Measurements from ENCODE around the gene XDH. TPM values are rescaled to one million over a fixed set of nuclear protein-coding genes. Genes with fewer than 3 reads are reported as not detected.
A peak's percentile ranks its signal among the peaks of the same experiment; 100 is the strongest.

Gene XDH
- polyA plus RNA-seq, 3 donors, result 0.14 to 0.62 (median 0.31) TPM

DNA sequence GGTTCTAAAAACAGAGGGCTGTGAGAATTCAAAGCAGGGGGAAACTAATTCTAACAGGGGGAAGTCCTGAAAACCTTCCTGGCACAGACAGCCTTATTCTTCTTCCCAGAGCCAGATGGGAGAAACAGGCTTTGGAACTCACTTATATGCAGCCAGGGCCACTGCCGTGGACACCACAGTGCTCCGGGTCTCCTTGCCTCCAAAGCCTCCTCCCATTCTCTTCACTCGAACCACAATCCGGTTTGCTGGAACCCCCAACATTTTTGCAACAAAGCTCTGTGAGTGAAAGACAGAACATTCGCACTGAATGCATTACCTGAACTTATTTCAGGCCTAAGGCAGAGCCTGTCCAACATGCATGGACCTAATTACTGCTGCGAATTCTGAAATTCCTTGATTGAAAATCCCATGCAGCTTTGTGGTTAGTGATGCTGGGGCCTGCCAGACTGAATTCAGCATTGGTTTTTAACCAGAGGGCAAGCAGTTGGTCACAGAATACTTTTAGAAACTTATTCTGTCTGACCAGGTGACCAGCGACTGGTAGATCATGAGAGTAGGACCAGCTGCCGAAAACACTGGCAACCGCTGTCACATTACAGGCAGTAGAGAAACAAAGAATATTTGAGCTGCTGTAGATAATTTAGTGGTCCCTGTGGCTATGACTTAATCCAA, 48.6 kb downstream of the XDH start:
- DNase-seq, result no peak

DNA sequence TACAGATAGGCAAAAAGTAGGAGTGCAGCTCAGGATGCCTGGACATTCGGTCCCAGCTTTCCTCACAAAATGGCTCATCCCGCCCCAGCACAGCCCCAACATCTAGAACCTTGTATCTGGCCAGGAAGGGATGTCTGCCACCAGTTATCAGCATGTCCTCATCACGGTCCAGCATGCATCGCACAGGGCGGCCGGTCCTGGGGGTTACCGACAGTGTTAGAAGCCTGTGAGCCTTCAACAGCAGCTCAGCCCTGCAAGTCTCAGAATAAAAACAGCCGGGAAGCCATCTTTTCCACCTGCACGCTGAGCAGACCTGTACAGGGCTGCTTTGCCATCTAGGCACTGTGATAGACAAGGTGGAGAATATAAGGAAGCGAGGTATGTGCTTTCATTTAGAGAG, 49.2 kb downstream of the XDH start:
- no peak for DNase-seq

DNA sequence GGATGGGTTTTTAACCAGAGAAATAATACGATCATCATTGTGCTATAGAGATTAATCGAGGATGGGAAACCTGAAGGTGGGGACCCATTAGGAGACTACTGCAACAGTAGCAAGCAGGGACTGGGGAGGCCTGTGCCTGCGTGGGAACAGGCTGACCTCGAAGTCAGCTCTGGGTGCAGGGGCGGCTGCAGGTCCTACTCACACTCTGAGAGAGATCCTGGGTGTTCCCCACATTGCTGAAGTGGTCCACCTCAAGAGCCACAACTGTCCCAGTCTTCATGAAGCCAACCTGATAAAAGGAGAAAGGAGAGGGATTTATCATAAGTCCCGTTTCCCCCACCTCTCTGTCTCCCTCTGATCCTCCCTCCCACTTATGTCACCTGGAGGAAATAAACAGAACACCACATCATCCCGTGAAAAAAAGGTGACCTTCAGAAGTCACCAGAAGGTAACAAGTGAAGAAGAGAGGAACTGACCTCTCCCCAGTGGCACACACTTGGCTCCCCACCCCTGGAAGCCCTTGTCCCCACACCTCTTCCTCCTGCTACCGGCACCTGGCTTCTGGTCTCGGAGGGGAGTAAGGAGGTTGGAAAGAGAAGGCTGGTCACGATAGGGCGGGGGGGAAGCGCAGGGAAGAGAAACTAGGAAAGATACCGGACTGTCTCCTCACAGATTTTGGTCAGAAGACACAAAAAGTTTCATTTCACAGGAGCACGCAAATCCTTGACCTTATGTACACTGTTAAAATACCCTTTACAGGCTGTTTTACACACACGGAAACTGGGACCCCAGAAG, 50.4 kb downstream of the XDH start:
- DNase-seq, result no peak

DNA sequence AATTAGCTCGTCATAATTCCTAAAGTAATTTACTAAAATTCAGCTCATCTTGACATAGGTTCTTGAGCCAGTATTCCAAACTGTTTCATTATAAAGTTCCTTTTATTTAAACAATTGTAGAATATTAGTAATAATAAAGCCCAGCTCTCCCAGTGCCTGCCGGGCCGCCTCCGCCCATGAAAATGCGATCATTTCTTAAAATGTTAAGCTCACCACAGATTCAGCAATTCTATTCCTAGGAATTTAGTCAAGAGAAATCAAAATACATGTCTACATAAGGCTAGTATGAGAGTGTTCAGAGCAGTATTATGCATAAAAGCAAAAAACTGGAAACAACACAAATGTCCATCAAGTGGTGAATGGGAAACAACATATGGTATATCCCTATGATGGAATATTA, 52.0 kb downstream of the XDH start:
- no peak for DNase-seq

DNA sequence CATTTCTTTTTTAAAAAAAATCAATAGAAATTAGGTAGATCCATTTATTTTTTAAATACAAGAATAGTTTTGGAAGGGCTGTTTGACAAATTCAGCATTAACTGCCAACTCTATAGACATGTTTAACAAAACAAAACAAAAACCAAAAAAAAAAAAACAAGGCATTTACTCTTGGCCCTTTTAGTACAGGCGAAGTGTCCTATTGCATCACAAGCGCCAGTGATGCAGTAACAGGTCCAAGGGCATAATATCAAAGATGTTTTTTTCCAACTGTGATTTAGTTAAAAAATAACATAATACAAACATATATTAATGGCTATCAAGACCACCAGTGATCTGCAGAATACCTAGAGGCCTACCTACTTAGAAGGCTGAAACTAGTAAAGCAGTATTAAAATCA, 55.3 kb downstream of the XDH start:
- DNase-seq, result no peak

DNA sequence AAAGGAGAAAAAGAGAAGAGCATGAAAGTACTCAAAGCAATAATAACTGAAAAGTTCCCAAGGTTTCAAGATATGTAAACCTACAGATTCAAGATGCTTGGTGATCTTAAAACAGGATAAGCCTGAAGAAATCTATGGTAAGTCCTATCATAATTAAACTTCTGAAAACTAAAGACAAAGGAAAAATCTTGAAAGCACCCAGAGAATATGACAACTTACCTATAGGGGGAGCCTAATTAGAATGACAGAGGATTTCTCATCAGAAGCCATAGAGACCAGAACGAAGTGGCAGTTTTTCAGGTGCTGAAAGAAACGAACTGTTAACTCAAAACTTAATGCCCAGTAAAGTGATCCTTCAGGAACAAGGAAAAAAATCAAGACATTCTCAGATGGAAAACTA, 59.7 kb downstream of the XDH start:
- no peak for DNase-seq

DNA sequence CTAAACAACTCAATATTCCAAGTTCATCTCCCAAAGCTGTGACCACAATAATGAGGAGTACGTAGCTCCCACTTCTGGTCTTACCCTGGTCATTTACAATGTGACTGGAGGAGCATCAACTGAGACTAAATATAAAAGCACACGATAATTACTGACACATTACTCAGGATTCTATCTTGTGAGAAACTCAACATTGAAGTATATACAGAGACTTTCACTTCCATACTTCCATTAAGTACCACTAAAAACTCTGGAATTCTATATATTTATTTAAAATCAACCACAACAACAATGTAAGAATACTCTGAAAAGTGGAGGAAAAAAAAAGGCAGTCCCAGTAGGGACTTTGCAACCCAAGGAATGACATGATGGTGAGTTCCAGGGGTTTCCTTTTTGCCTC, 61.4 kb downstream of the XDH start:
- no peak for DNase-seq

DNA sequence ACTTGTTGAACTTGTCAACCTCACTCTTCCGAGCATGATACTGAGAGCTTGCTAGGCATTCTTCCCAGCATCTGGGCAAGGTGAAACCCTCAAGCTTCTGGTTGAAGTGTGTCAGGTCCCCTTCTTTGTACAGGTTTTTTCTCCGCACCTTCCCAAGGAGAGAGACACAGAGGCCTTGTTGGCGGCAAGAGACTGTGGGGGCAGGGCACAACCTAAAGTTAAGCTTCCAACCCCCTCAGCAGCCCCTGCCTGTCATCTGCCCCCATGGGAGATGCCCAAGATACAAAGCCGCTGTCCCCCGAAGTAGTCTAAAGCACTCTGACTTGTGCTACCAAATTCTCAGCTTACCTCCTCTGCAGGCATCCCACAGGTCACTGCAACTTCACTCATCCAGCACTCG, 64.9 kb downstream of the XDH start:
- no peak for DNase-seq

DNA sequence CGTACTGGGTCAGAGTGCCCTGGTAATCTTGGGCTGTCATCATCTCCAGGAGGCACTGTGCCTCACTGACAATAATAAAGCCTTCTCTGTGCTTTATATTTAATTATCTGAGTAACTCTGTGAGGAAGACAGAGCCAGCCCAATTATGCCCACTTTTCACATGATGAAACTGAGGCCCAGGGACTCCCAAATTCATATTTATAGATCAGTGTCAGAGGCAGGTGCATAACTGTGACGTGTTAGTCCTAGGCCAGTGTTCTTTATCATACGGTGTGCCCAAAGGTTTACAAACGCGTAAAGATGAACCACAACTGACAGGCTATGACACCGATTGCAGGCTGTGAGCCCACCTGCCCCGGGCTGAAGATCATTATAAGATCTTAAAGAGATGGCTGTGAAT, 65.4 kb downstream of the XDH start:
- no peak for DNase-seq

DNA sequence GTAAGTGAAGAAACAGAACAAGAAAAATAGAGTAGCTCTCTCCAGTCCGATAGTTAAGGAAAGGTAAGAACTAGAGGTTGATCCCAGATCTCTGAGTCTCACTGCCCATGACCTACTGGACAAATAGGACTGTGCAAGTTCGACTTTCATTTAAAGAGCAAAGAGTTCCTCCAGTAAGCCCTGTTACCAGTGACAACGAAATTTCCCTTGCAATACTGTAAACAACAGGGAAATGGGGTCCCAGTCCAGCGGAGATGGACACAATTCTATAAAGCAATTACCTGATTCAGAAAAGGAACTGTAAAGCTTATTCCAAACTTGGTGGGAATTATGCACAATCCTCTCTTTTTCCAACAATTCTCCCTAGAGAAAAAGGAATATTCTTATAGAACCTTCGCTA, 65.9 kb downstream of the XDH start:
- DNase-seq, result no peak

DNA sequence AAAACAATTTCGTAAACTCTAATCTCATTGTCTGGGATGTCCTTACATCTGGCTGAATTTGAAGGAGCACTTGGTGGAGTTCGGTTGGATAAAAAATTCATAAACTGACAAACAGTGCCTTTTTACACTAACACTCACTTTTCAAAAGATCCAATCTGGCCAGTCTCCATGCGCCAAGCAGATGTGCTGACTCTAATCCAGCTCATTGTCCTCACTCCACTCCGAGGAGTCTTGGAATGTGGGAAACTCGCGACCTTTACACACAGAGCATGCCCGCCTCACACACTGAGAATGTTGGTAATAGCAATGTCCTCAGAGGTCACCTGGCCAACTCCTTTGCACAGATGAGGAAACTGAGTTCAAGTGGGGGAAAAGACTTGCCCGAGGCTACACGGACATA, 66.8 kb downstream of the XDH start:
- DNase-seq, result no peak

DNA sequence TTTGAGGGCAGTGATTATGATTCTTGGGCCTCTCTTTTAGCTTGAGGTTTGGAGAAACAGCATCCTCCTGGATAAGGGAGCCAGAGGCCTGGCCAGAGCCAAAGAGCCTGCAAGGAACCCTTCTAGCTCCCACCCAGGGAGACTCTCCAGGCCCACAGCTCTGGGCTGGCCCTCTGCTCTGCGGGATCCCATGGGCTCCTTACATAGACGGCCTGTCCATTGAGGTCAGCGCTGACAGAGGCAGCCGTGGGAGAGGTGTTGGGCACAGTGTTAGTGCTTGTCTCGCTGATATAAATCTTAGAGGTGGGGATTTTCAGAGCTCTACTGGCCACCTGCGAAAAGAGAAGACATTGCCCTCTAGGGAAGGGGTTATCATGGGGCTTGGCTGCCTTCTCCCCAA, 67.2 kb downstream of the XDH start:
- no peak for DNase-seq

DNA sequence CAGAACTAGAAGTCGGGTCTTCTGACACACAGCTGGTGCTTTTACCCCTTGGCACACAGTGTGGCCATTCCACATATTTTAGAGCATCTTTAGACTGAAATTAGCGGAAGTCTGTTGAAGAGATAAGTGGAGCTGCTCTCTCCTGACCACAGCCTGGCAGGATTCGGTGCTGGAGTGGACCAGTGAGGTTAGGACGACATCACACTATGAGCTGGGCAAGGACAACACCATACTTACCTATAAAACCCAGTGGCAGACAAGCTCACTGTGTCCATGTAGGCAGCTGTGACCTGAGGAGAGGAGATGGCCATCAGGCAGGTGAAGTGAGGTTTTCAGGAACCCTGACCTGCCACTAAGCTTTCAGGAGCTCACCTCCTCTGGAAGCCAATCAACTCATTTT, 70.1 kb downstream of the XDH start:
- DNase-seq, result no peak

DNA sequence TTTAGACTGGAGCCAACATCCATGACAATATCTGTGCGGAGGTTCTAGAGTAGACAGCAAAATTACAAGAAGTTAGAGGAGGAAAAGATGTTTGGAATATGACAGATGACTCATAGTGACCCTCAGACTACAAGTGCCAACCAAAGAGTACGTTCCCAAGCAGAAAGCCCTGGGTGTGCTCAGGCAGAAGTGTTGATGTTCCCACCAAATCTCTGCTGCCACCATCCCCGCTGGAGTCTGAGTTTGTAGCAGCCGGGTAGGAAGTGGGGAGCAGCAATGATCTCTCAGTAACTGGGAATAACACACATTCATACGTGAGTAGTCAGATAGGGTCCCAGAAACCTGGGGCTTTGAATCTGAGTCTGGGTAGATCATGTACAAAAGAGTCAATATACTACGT, 73.2 kb downstream of the XDH start:
- no peak for DNase-seq

DNA sequence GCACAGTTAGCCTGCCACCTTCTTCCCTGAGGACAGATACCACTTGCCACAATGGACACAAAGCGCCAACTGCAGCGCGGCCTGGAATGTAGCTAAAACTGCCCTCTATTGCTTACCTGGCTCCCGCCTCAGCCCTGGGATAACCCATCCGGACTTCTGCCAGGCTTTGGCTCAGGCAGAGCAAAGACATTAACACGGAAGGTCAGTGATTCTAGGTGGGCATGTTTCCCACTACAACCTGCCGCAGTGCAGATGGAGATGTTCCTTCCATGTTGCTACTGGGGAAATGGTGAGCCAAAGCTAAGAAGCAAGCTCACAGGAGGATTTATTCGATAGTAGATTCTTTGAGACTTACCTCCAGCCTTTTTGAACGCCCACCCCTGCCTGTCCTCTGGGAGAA, 74.8 kb downstream of the XDH start:
- DNase-seq, result no peak

DNA sequence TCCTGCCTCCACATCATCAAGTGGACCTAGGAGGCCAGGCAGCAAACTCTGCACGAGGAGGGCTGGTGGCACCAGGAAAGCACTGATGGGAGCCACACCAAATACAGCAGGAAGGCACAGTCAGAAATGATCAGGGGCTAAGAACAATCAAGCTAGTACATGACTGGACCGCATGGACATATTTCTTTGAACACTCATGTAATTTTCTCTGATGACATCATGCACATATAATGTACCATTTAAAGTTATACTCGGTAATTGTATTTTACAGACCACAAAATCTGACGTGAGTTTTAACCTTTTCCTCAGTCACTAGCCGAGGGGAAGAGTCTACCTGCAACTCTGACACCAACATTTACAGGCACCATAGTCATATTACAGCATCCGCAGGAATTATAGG, 76.7 kb downstream of the XDH start:
- DNase-seq, result no peak

DNA sequence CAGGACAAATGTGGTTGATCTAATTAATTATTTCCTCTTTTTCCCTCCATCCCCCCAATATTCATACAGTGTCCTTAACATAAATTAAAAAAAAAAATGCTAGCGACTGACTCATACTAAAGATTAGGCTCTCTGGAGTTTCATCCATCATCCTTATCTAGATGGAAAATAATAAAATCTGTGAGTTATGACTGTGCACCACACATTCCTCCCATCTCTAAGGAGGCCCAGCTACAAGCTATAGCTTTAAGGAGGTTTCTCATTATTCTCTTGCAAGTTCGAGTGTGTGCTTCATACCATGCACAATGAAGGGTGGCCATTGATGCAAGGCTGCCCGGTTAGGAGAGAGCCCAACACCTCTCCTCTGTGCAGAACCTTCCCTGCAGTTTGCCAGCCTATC, 77.3 kb downstream of the XDH start:
- DNase-seq, result no peak

DNA sequence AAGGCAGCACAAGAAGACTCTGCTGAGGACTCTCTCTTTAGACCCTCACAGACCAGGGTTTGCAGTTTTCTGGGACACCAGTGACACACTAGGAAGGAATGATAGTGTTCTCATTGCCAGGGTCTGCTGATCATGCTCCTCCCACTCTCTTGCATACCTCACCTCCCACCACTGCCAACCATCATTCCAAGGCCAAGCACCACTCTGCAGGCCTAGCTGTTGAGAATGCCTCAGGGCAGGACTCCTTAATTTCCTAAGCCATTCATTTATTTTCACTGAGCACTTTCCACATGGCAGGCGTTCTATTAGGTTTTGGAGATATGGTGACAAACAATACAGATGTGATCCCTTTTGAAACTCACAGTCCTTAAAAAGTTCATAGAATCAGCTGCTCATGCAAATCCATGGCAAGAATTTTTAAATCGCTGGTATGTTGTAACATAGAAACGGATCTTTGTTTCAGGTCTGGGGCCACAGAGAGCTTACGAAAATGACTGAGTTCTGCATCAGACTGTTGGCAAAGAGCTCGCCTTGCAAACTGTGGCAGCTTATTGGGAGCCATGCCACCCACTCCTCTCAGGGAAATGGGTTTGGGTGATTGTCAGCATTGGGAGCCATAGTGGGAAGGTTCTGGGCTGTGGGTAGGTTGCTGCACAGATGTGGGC, 78.5 kb downstream of the XDH start:
- no peak for DNase-seq

DNA sequence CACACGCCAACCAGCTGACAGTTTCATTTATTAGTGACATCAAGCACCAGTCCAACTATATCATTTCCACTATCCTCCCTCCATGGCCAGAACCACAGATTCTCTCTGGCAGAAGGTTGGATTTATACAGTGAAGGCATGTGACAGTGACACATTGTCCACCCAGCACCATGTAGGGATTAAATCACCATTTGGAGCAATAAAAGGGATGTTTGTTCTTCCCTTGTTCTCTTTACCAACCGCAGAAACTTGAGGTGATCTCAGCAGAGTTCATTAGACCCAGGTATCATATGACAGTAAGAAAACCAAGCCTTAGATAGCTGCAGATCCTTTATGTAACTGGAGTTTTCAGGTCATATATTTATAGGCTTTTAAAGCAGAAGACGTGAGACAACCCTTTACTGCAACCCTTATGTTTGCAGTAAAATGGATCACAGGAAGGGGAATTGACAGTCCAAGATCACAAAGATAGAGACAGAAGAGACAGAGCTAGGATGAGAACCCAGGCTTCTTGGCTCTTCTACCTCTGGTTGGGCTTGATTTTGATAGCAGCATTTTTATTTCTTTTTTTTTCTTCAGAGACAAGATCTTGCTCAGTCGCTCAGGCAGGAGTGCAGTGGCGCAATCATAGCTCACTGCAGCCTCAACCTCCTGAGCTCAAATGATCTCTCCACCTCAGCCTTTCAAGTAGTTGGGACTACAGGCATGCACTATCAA, 80.1 kb downstream of the XDH start:
- peak; percentile 58 for DNase-seq

DNA sequence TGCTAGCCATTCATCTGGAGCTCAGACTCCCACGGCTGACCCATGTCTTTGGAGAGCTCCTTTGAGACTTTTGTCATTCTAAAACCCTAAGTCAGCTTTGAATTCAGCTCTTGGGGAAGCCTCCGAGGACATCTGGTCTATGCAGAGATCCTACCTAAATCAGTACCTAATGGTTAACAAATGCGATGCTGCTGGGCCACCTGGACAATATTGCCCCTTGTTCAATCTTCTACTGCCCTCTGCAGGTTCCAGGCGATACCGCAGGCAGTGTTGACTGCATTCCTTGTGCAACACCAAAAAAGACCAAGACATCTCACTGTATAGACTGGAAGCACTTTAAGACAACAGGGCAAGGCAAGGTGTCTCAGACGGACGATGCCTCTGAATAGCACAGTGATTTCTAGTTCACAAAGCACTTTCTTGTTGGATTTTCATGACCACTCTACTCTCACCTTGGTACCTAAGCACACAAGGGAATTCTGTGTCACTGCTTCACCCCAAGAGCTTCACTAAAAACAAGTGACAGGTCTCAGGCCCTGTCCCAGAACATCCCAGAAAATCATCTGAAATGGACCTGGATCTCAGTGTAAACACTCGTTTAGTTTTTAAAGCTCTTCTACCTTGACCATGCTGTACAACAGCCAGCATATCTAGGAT, 80.9 kb downstream of the XDH start:
- peak; percentile 82 for DNase-seq

DNA sequence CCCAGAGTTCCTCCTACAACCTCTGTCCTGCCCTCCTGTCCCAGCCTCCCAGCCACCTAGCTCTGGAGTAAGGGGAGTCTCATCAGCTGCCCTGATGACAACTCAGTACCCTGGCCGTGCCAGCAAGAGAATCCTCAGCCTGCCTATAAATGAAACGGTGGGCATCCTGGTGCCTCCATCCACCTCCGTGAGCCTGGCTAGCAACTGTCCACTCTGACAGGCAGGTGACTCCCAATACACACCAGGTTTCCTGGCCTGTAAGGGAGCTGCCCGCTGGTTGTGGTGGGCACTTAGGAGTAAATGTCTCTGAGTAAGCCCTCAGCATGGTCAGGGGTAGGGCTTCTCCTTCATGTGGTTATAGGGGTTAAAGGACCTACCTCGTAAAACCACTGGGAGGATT, 81.5 kb downstream of the XDH start:
- no peak for DNase-seq

DNA sequence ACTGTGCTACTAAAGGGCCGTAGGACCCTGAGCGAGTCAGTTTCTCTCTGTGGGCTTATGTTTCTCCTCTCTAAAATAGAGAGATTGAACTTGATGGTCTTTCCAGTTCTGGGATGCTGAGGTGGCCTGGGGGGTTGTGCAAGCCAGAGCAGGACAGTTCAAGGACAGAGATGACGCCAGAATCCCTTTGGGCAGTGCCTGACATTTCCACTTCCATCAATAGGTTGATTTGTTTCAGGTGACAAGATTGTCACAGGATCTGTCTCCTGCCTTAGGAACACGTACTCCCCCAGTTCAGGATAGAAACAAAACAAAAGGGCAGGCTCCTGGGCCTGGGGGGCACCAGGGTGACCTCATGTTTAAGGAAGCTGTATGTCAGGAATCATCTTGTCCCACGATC, 82.0 kb downstream of the XDH start:
- no peak for DNase-seq
